Fibroblast of the aortic adventitia (primary cell): ENCODE data around the gene CPVL. TPM values are rescaled to one million over a fixed set of nuclear protein-coding genes. Genes with fewer than 3 reads are reported as not detected.

Experiments used
- DNase-seq: peaks from one replicate; pipeline ENCODE4 v3.0.0-alpha.2; 2010; ENCODE audit warnings: low read depth
- H3K4me3 ChIP-seq: 2 replicates; pipeline ENCODE4 v1.5.1; 2011; ENCODE audit warnings: low read depth, mild to moderate bottlenecking, control low read depth, low read length, moderate library complexity
- total RNA-seq: library from RNA; depleted of rRNA; stranded (reverse); fragments of >200 nt; gene quantifications from 2 replicates; pipeline ENCODE4 v1.2.3, GENCODE V29; 2012; ENCODE audit warnings: low replicate concordance
- TF ChIP-seq, protein P1 (sequence below): IDR thresholded peaks from 2 replicates; pipeline ENCODE4 v1.5.1; 2011; ENCODE audit warnings: mild to moderate bottlenecking, low read length, control low read depth, inconsistent platforms; ENCODE audit not compliant: insufficient read depth

Gene CPVL
- total RNA-seq, 1 donor, result 0.54 TPM

DNA sequence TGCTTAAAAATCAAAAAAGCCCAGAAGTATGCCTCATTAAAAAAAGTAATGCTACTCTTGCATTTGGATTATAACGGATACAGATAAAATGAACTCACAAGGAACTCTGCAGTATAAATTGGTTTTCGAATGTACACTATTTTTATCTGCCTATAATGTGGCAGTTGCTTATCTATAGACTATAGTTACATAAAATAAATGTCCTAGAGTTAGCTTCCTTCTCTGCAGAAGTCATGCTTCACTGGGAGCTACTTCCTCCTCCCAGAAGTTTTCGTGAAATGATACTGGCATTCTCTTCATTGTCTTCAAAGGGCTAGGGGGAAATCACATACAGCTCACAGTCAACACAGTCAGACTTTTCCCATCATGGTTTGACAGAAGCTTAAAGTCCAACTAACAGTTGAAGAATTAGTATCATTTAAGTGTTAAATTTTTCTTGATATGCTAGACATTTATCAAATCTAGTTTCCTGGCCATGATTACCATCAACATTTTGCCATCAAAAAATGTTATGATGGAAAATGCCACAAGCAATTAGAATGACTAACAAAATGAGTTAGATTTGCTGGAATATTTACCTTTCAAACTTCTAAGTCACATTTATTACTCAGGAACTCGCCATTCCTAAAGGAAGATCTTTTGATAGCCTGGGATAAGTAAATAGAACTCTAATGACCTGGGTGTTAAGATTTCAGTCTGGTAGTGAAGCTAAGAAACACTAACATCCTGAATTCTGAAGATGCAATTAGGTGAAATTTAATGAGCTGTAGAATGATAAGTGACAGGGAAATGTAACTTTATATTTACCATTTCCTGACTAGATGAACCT lies 100.9 kb downstream of the CPVL start:
- no peak for DNase-seq
- no peak overlapping the region for H3K4me3 ChIP-seq
- TF ChIP-seq, protein P1, sequence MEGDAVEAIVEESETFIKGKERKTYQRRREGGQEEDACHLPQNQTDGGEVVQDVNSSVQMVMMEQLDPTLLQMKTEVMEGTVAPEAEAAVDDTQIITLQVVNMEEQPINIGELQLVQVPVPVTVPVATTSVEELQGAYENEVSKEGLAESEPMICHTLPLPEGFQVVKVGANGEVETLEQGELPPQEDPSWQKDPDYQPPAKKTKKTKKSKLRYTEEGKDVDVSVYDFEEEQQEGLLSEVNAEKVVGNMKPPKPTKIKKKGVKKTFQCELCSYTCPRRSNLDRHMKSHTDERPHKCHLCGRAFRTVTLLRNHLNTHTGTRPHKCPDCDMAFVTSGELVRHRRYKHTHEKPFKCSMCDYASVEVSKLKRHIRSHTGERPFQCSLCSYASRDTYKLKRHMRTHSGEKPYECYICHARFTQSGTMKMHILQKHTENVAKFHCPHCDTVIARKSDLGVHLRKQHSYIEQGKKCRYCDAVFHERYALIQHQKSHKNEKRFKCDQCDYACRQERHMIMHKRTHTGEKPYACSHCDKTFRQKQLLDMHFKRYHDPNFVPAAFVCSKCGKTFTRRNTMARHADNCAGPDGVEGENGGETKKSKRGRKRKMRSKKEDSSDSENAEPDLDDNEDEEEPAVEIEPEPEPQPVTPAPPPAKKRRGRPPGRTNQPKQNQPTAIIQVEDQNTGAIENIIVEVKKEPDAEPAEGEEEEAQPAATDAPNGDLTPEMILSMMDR, result no peak

DNA sequence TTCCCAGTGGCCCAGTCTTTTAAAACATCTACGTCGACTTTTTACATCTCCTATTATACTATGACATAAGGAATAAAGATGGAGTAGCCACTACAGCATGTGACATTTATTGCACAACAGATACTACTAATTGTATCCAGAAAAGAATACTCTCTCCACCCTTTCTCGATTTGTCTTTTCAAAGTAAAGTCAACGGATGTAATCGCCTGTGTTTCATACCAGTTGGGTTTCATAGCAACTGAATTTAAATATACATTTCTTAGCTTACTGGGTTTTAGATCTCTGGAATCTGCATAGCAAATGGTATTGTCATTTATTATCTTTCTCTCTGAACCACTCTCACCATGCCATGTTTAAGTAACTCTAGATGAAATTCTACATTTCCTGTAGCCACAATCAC lies 101.8 kb downstream of the CPVL start:
- DNase-seq, result no peak
- H3K4me3 ChIP-seq, result no peak overlapping the region
- TF ChIP-seq, protein P1, result no peak

DNA sequence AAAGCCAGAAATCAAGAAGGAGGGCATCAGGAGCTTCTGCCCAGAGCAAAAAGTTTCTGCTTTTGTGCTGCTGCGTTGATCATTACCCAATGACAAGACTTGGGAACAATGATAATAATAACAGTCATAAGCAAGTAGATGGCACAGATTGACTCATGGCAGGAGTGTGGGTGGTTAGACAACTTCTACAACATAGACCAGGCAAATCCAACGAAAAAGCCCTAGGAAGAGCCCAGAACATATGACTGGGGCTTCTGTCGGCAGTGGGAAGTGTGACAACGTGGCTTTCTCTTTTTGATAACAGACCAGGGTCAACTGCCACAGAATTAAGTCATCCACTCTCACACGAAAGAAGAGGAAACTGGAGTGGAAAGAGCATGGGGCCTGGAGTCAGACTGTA lies 102.8 kb downstream of the CPVL start:
- no peak overlapping the region for H3K4me3 ChIP-seq
- TF ChIP-seq, protein P1, result no peak
- DNase-seq, result no peak

DNA sequence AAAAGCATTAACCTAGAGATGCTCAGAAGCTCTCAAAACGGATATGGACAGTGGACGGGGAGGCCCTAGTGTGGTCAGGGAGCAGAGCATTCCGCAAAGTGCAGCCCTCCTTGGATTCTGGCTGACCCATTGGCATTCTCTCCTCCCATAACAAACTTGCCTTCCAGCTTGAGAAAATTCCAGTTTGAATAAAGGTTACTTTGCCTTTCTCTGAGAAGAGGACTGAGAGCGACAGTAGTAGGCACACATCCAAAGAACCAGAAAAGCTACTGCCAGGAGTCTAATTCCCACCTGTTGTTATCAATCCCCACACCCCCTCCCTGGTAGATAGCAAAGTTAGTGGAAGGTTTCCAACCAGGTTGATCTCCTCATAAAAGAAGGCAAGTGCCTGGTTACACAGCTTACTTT lies 103.5 kb downstream of the CPVL start:
- no peak overlapping the region for H3K4me3 ChIP-seq
- DNase-seq, result no peak

DNA sequence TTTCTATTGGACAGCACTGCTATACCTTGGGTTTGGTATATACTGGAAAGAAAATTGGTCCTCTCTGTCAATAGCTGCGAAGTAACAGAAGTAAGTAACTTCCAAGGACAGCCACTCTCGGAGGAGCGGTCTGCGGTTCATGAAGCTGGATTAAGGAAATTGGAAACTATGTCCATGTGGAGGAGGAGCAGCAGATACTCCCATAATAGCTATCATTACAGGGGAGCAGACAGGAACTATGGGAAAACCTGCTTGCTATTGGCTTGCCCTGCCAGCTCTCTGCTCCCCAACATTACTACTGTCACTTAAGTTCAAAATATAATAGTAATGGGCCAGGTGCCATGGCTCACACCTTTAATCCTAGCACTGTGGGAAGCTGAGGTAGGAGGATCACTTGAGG lies 104.3 kb downstream of the CPVL start:
- DNase-seq, result no peak
- TF ChIP-seq, protein P1, result no peak
- H3K4me3 ChIP-seq, result no peak overlapping the region

More for the DNA sequence above, 103.5 kb downstream of the CPVL start:
- TF ChIP-seq, protein P1, result no peak

DNA sequence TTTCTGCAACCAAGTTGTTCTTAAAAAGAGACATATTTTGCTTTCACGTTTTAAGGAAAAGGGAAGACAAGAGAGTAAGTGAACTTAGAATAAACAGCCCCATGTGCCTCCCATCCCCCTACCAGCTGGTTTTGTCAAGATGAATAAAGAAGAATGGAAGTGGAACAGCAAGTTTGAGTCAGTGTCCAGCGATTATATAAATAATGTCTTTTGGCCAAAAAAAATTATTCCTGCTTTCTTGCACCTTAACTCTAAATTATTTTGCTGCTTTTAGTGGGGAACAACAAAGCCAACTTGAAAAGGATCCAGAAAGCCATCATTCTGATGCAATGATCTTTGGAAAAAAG lies 105.8 kb downstream of the CPVL start:
- peak; percentile 45 for DNase-seq
- TF ChIP-seq, protein P1, result no peak
- no peak overlapping the region for H3K4me3 ChIP-seq
